DOHH2 (cell line): Measurements from ENCODE around the gene SSC5D.

ENCODE experiments used
- EZH2phosphoT487 ChIP-seq: fragments of 200-600 bp; sonication (generic); IDR thresholded peaks from 2 replicates; pipeline ENCODE4 v1.6.1; 2017; ENCODE audit warnings: borderline replicate concordance, mild to moderate bottlenecking, antibody characterized with exemption, low read length, moderate library complexity, mixed read lengths
- TF ChIP-seq, protein P1 (sequence below): fragments of 200-600 bp; sonication (generic); IDR thresholded peaks from one replicate; pipeline ENCODE4 v1.5.1; 2014; ENCODE audit warnings: antibody characterized with exemption, mild to moderate bottlenecking, low read depth, low read length; ENCODE audit not compliant: poor library complexity, severe bottlenecking

DNA sequence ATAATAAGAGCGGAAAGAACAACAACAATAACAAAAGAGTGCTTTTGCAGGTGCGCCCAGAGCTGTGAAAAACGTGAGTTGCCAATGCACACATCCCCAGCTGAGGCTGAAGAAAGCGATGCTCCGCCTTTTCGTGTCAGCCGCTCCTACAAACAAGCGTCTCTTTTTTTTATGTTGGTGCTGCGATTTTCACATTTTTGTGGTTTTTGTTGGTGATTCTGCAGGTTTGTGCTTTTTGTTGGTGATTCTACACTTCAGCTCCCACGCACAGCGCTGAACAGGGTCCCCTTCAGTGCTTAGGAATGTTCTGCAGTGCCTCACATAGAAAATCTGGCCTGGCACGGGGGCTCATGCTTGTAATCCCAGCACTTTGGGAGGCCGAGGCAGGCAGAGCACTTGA lies 64.4 kb downstream of the SSC5D start:
- TF ChIP-seq, protein P1, sequence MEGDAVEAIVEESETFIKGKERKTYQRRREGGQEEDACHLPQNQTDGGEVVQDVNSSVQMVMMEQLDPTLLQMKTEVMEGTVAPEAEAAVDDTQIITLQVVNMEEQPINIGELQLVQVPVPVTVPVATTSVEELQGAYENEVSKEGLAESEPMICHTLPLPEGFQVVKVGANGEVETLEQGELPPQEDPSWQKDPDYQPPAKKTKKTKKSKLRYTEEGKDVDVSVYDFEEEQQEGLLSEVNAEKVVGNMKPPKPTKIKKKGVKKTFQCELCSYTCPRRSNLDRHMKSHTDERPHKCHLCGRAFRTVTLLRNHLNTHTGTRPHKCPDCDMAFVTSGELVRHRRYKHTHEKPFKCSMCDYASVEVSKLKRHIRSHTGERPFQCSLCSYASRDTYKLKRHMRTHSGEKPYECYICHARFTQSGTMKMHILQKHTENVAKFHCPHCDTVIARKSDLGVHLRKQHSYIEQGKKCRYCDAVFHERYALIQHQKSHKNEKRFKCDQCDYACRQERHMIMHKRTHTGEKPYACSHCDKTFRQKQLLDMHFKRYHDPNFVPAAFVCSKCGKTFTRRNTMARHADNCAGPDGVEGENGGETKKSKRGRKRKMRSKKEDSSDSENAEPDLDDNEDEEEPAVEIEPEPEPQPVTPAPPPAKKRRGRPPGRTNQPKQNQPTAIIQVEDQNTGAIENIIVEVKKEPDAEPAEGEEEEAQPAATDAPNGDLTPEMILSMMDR = no peak
- no peak for TF ChIP-seq EZH2phosphoT487
